ENCODE results near the gene PXMP4. TPM values are rescaled to one million over a fixed set of nuclear protein-coding genes. Genes with fewer than 3 reads are reported as not detected.

PXMP4 gene
- total RNA-seq, 2 donors from 2014 or later = 12.8 to 16.9 TPM

- Mint-ChIP-seq H3K27ac (no peak overlapping the region), H3K4me1 (ENCODE audit: low read depth) (no peaks in the 10 kb centered on the region), H3K36me3 (ENCODE audit: insufficient read depth in 2 of 2) (peaks cover 2% of the 10 kb centered on the region in 2 donors), H3K4me3 (no peak overlapping the region), H3K27me3 (ENCODE audit: low read depth) (no peaks in the 10 kb centered on the region), H3K9me3 (no peaks in the 10 kb centered on the region)
- no peak for DNase-seq
- ATAC-seq (replicated peaks in 1 of 2) = no peak
These were observed 26.4 kb upstream of the PXMP4 start for GRCh38 chr20:33746325-33746998.

DNA sequence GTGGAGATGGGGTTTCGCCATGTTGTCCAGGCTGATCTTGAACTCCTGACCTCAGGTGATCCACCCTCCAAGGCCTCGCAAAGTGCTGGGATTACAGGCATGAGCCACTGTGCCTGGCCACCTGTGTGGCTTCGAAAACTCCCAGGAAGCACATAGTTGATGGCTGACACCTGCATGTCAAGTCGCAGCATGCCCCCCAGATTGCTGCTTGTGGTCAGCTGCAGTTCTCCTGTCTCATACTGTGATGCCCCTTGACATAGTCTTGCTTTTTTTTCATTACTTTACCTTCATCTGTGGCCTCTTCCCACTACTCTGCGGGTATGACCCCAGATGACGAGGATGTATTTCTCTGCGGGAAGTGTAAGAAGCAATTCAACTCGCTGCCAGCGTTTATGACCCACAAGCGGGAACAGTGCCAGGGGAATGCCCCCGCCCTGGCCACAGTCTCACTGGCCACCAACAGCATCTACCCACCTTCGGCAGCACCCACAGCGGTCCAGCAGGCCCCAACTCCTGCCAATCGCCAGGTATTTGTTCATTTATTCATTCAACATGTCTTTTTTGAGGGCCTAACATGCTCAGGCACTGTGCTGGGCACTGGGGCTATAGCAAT lies 24.8 kb upstream of the PXMP4 start:
- ATAC-seq (replicated peaks in 1 of 2) (no peak), DNase-seq (no peak)
- H3K36me3 Mint-ChIP-seq (ENCODE audit: insufficient read depth in 2 of 2) = peaks cover 2% of the 10 kb centered on the region in 2 donors
- no peaks in the 10 kb centered on the region for H3K4me1 Mint-ChIP-seq (ENCODE audit: low read depth)
- no peaks in the 10 kb centered on the region for H3K27me3 Mint-ChIP-seq (ENCODE audit: low read depth)
- H3K4me3 Mint-ChIP-seq = no peak overlapping the region
- H3K27ac Mint-ChIP-seq = no peak overlapping the region
- H3K9me3 Mint-ChIP-seq = no peaks in the 10 kb centered on the region

- Mint-ChIP-seq H3K27ac (no peak overlapping the region), H3K4me3 (no peak overlapping the region), H3K27me3 (ENCODE audit: low read depth) (no peaks in the 10 kb centered on the region), H3K9me3 (no peaks in the 10 kb centered on the region), H3K4me1 (ENCODE audit: low read depth) (no peaks in the 10 kb centered on the region), H3K36me3 (ENCODE audit: insufficient read depth in 2 of 2) (peaks cover 2% of the 10 kb centered on the region in 2 donors)
- DNase-seq (no peak), ATAC-seq (replicated peaks in 1 of 2) (no peak)
These were observed 24.1 kb upstream of the PXMP4 start for GRCh38 chr20:33744181-33744580.

DNA sequence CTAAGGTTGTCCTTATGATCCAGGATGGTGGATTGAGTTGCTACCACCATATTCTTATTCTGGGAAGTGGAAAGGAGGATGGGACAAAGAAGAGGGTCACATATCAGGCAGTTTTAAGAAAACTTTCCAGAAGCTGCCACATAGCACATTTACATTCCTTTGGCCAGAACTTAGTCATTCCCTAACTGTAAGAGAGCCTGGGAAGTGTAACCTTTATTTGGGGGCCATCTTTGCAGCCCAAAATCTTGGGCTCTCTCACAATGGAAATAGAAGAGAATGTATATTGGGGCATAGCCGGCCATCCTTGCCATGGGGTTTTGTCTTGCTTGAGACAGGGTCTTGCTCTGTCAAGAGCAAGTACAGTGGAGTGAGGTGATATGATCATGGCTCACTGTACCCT lies 20.1 kb upstream of the PXMP4 start:
- DNase-seq = no peak
- H3K27ac Mint-ChIP-seq = no peak overlapping the region
- H3K4me3 Mint-ChIP-seq = no peak overlapping the region
- peaks cover 5% of the 10 kb centered on the region in 2 donors for H3K9me3 Mint-ChIP-seq
- no peaks in the 10 kb centered on the region for H3K27me3 Mint-ChIP-seq (ENCODE audit: low read depth)
- H3K4me1 Mint-ChIP-seq (ENCODE audit: low read depth) = no peaks in the 10 kb centered on the region
- H3K36me3 Mint-ChIP-seq (ENCODE audit: insufficient read depth in 2 of 2) = peaks cover 7 to 8% of the 10 kb centered on the region in 2 donors
- ATAC-seq (replicated peaks in 1 of 2) = no peak

DNA sequence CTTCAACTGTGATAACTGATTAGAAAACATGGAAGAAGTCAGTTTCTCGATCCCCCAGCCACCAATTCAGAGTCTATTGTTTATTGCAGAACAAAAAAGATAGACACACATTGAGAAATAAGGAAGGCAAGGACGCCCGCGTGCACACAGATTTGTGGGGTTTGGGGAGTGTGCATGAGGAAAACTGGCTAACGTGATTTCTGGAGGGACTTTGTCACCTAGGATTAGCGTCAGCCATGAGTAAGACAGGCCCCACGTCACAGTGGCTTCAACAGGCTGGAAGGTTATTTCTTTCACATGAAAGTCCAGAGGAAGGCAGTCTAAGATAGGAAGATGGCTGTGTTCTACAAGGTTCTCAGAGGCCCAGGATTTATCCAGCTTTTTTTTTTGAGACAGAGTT lies 19.4 kb upstream of the PXMP4 start:
- H3K4me3 Mint-ChIP-seq = no peak overlapping the region
- DNase-seq = no peak
- no peaks in the 10 kb centered on the region for H3K4me1 Mint-ChIP-seq (ENCODE audit: low read depth)
- no peak overlapping the region for H3K27ac Mint-ChIP-seq
- H3K36me3 Mint-ChIP-seq (ENCODE audit: insufficient read depth in 2 of 2) = peaks cover 6 to 8% of the 10 kb centered on the region in 2 donors
- peaks cover 5% of the 10 kb centered on the region in 2 donors for H3K9me3 Mint-ChIP-seq
- ATAC-seq (replicated peaks in 1 of 2) = no peak
- H3K27me3 Mint-ChIP-seq (ENCODE audit: low read depth) = no peaks in the 10 kb centered on the region

DNA sequence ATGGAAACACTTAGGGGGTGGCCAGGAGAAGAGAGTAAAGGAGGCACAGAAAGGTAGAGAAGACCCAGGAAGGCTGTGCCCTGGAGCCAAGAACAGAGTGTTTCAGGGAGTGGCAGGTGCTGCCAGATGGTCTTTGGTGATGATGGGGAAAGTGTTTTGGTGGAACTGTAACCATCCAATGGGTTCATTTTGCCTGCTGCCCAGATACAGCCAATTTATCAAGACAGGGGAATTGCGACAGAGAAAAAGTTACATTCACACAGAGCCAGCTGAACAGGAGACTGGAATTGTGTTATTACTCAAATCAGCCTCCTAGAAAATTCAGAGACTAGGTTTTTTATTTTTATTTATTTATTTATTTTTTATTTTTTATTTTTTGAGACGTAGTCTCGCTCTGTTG lies 16.9 kb upstream of the PXMP4 start:
- no peak for ATAC-seq (replicated peaks in 1 of 2)
- peaks cover 5% of the 10 kb centered on the region in 2 donors for H3K9me3 Mint-ChIP-seq
- no peak for DNase-seq
- H3K4me3 Mint-ChIP-seq = no peak overlapping the region
- H3K4me1 Mint-ChIP-seq (ENCODE audit: low read depth) = peaks cover 20% of the 10 kb centered on the region
- peaks cover 6 to 8% of the 10 kb centered on the region in 2 donors for H3K36me3 Mint-ChIP-seq (ENCODE audit: insufficient read depth in 2 of 2)
- H3K27me3 Mint-ChIP-seq (ENCODE audit: low read depth) = no peaks in the 10 kb centered on the region
- H3K27ac Mint-ChIP-seq = no peak overlapping the region

DNA sequence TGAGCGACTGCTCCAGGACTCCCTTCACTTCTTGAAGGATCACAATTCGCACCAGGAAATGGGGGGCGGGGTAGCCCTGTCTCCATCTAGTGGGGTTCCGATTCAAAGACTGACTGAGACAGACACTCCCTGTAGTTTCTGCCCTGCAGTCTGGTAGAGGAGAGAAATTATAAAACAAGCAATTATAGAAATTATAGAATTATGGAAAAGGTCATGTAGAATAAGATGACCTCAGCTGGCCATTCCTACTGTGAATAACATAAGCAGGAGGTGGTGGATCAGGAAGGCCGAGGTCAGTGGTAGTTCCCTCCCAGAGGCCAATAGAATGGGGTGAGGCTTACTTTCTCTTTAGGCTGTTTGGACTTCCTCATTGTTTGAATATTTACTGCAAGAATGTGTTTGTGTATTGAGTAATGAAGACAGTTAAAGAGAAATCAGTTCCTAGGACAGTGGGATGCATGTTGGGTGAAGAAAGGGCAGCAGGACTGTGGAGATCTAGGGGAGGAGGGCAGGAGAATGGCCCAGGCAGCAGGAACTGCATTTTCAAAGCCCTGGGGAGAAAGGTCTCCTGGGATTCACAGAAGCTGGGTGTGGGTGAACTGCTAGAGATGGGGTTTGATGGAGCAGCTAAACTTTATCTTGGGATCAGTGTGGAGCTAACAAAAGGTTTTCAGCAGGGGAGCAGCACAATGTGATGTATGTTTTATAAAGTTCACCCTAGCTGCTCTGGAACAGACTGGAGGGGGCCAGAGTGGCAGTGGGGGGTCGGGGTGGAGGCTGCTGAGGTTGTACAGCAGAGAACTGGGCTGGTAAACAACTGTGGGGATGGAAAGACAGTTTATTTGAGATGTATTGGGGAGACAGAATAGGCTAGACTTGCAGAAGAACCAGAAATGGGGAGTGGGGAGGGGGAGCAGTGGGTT lies 13.8 kb upstream of the PXMP4 start:
- H3K4me3 Mint-ChIP-seq = peak overlapping the region; percentile 40 to 87
- H3K9me3 Mint-ChIP-seq = peaks cover 5% of the 10 kb centered on the region in 2 donors
- H3K36me3 Mint-ChIP-seq (ENCODE audit: insufficient read depth in 2 of 2) = peaks cover 6 to 8% of the 10 kb centered on the region in 2 donors
- DNase-seq = no peak
- ATAC-seq (replicated peaks in 1 of 2) = no peak
- peak overlapping the region; percentile 56 for H3K27ac Mint-ChIP-seq
- H3K4me1 Mint-ChIP-seq (ENCODE audit: low read depth) = peaks cover 30% of the 10 kb centered on the region
- no peaks in the 10 kb centered on the region for H3K27me3 Mint-ChIP-seq (ENCODE audit: low read depth)

GRCh38 chr20:33732166-33732970 lies 12.3 kb upstream of the PXMP4 start:
- H3K4me1 Mint-ChIP-seq (ENCODE audit: low read depth) = peaks cover 30% of the 10 kb centered on the region
- peak overlapping the region; percentile 87 to 94 for H3K4me3 Mint-ChIP-seq
- peaks cover 5% of the 10 kb centered on the region in 2 donors for H3K9me3 Mint-ChIP-seq
- H3K27me3 Mint-ChIP-seq (ENCODE audit: low read depth) = no peaks in the 10 kb centered on the region
- peak; percentile 74 to 81 for ATAC-seq (replicated peaks in 1 of 2)
- peaks cover 6 to 8% of the 10 kb centered on the region in 2 donors for H3K36me3 Mint-ChIP-seq (ENCODE audit: insufficient read depth in 2 of 2)
- H3K27ac Mint-ChIP-seq = peak overlapping the region; percentile 46
- DNase-seq = peak; percentile 85 to 89

GRCh38 chr20:33731693-33732165 lies 11.6 kb upstream of the PXMP4 start, which contains the start of gene ZNF341:
TSS of gene ZNF341 (plus strand) at chr20:33731996. CDS start at chr20:33732022, 26 bp downstream.
- Mint-ChIP-seq H3K27ac (peak within 1 kb of the TSS; percentile 90), H3K4me3 (peak within 1 kb of the TSS; percentile 87 to 94), H3K9me3 (peaks cover 2% of the 10 kb centered on the region in 2 donors), H3K27me3 (ENCODE audit: low read depth) (no peaks in the 10 kb centered on the region), H3K4me1 (ENCODE audit: low read depth) (peaks cover 30% of the 10 kb centered on the region), H3K36me3 (ENCODE audit: insufficient read depth in 2 of 2) (peaks cover 3 to 5% of the 10 kb centered on the region in 2 donors)
- peak; percentile 89 to 90 for ATAC-seq (replicated peaks in 1 of 2)
- peak; percentile 94 for DNase-seq

GRCh38 chr20:33730946-33731692 lies 11.0 kb upstream of the PXMP4 start:
- DNase-seq = no peak
- peak overlapping the region; percentile 90 for H3K27ac Mint-ChIP-seq
- H3K4me3 Mint-ChIP-seq = peak overlapping the region; percentile 83 to 84
- no peak for ATAC-seq (replicated peaks in 1 of 2)
- H3K36me3 Mint-ChIP-seq (ENCODE audit: insufficient read depth in 2 of 2) = peaks cover 1% of the 10 kb centered on the region in 2 donors
- H3K27me3 Mint-ChIP-seq (ENCODE audit: low read depth) = no peaks in the 10 kb centered on the region
- peaks cover 30% of the 10 kb centered on the region for H3K4me1 Mint-ChIP-seq (ENCODE audit: low read depth)
- H3K9me3 Mint-ChIP-seq = no peaks in the 10 kb centered on the region

DNA sequence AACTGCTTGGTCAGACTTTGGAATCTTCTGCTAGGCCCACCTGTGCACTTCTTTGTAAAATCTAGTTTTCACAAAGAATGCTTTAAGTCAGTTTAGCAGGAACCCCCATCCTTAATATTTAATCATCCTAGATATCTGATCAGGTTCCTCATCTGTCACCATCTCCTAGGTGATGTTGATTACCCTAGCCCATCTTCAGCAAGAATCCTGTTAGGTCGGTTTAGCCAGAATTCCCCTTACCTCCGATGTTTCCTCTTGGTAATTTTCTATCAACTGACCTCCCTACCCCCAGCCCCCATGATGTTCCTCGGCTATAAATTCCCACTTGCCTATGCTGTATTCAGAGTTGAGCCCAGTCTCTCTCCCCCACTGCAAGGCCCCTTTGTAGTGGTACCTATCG lies 9.0 kb upstream of the PXMP4 start:
- Mint-ChIP-seq H3K4me1 (ENCODE audit: low read depth) (peaks cover 27% of the 10 kb centered on the region), H3K36me3 (ENCODE audit: insufficient read depth in 2 of 2) (no peaks in the 10 kb centered on the region), H3K4me3 (no peak overlapping the region), H3K27ac (no peak overlapping the region), H3K9me3 (no peaks in the 10 kb centered on the region), H3K27me3 (ENCODE audit: low read depth) (no peaks in the 10 kb centered on the region)
- DNase-seq (no peak), ATAC-seq (replicated peaks in 1 of 2) (no peak)

GRCh38 chr20:33728463-33728862 lies 8.4 kb upstream of the PXMP4 start:
- H3K9me3 Mint-ChIP-seq = no peaks in the 10 kb centered on the region
- no peak overlapping the region for H3K27ac Mint-ChIP-seq
- peaks cover 21% of the 10 kb centered on the region for H3K4me1 Mint-ChIP-seq (ENCODE audit: low read depth)
- no peak for DNase-seq
- no peak for ATAC-seq (replicated peaks in 1 of 2)
- H3K27me3 Mint-ChIP-seq (ENCODE audit: low read depth) = no peaks in the 10 kb centered on the region
- no peak overlapping the region for H3K4me3 Mint-ChIP-seq
- no peaks in the 10 kb centered on the region for H3K36me3 Mint-ChIP-seq (ENCODE audit: insufficient read depth in 2 of 2)
